Measurements from ENCODE around the gene SPINT2.
"Not testable (repeated sequence)": the region's sequence is repeated elsewhere in the genome, so short reads cannot be mapped to it uniquely, and the experiment has no call there.

The SPINT2 gene

DNA sequence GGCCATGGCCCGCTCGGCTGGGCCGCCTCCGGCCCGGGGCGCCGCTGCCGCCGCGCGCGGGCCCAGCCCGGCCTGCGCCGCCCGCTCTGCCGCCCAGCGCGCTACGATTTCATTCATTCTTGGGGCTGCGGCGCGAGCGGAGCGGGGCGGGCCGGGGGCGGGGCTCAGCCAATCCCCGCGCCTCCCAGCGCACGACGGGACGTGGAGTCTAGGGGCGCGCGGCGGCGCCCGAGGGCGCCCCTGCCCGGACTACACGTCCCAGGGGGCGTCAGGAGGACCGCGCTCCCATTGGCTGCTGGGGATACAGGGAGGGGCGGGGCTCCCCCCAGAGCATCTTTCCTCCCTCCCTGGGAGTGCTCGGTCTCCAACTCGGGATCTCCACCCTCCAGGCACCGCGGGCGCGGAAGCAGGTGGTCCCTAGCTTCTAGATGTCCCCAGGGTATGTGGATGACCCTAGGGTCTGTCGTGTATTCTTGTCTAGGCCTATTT, 34.7 kb upstream of the SPINT2 start:
- Mint-ChIP-seq H3K27ac (no peak overlapping the region), H3K4me3 (peak overlapping the region; percentile 19), H3K4me1 (peaks cover 18% of the 10 kb centered on the region), H3K9me3 (no peaks in the 10 kb centered on the region), H3K27me3 (peaks cover 37% of the 10 kb centered on the region), H3K36me3 (no peaks in the 10 kb centered on the region)

DNA sequence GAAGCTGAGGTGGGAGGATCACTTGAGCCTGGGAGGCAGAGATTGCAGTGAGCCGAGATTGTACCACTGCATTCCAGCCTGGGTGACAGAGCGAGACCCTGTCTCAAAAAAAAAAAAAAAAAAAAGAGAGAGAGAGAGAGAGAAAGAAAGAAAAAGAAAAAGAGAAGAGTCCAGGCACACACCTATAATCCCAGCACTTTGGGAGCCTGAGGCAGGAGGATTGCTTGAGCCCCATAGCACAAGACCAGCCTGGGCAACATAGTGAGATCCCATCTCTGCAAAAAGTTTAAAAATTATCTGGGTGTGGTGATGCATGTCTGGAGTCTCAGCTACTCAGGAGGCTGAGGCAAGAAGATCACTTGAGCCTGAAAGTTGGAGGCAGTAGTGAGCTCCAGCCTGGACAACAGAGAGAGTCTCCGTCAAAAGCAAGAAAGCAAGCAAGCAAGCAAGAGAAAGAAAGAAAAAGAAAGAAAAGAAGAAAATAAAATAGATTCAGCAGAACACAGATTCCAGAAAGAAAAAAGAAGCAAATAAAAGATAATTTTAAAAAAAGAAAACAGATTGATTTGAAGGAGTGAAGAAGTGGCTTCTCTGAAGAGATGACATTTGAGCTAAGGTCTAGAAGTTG, 33.8 kb upstream of the SPINT2 start:
- not testable (repeated sequence) for H3K36me3 Mint-ChIP-seq, H3K9me3 Mint-ChIP-seq, H3K4me3 Mint-ChIP-seq, H3K27ac Mint-ChIP-seq
- Mint-ChIP-seq H3K4me1 (peaks cover 17% of the 10 kb centered on the region), H3K27me3 (peaks cover 33% of the 10 kb centered on the region)

DNA sequence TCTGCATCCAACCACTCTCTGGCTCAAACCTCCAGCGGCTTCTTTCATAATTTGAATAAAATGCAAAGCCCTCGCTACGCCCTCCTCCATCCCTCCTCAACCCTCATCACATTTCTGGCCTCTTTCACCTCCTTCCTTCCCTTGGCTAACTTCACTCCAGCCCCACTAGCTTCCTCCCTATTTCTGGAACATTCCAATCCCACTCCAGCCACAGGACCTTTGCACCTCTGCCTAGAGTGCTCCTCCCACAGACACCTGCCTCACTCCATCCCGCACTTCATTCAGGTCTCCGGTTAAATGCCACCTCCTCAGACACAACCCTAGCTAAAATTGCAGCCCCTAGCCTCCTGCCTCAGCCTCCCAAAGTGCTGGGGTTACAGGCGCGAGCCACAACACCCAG, 32.5 kb upstream of the SPINT2 start:
- no peaks in the 10 kb centered on the region for H3K36me3 Mint-ChIP-seq
- H3K4me1 Mint-ChIP-seq, result peaks cover 12% of the 10 kb centered on the region
- H3K27me3 Mint-ChIP-seq, result peaks cover 26% of the 10 kb centered on the region
- H3K4me3 Mint-ChIP-seq, result no peak overlapping the region
- H3K9me3 Mint-ChIP-seq, result no peaks in the 10 kb centered on the region
- peak overlapping the region; percentile 77 for H3K27ac Mint-ChIP-seq

DNA sequence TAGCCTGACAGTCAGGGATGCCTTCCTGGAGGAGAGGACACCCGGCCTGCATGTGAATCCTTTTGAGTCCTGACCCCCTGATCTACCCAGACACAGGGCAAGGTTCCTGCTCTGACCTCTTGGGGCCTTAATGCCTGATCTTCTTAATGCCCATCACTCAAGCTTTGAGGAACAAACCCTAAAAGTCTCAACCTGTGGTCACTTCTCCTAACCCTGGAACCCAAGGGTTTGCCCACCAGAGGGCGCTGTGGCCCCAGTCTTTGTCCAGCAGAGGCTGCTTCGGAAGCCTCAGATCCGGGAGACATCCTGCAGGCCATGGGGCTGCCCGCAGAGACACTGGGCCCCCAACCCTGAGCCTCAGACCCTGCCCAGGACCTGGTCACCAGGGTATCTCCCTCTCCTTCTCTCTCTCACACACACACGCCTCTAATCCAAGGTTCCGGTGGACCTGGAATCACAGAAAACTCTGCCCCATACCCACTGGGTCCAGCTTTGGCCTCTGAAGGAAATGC, 30.6 kb upstream of the SPINT2 start:
- peaks cover 3% of the 10 kb centered on the region for H3K4me1 Mint-ChIP-seq
- H3K27ac Mint-ChIP-seq, result no peak overlapping the region
- no peaks in the 10 kb centered on the region for H3K36me3 Mint-ChIP-seq
- H3K9me3 Mint-ChIP-seq, result no peaks in the 10 kb centered on the region
- H3K27me3 Mint-ChIP-seq, result peaks cover 19% of the 10 kb centered on the region
- H3K4me3 Mint-ChIP-seq, result no peak overlapping the region

DNA sequence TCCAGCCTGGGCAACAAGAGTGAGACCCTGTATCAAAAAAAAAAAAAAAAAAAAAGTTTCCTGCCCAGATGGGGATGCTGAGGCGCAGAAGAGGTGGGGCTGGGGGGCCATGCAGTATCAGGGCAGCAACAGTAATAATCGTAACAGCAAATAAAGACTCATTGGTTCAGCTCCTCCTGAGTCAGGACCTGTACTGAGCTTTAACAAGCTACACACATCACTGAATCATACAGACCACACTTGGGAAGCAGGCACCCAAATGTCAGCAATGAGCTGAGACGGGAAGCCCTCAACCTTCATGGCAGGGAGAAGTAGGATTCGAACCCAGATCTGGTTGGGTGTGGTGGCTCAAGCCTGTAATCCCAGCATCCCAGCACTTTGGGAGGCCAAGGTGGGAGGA, 29.8 kb upstream of the SPINT2 start:
- peaks cover 17% of the 10 kb centered on the region for H3K27me3 Mint-ChIP-seq
- H3K4me1 Mint-ChIP-seq, result no peaks in the 10 kb centered on the region
- no peaks in the 10 kb centered on the region for H3K9me3 Mint-ChIP-seq
- no peak overlapping the region for H3K27ac Mint-ChIP-seq
- H3K36me3 Mint-ChIP-seq, result no peaks in the 10 kb centered on the region
- H3K4me3 Mint-ChIP-seq, result no peak overlapping the region

DNA sequence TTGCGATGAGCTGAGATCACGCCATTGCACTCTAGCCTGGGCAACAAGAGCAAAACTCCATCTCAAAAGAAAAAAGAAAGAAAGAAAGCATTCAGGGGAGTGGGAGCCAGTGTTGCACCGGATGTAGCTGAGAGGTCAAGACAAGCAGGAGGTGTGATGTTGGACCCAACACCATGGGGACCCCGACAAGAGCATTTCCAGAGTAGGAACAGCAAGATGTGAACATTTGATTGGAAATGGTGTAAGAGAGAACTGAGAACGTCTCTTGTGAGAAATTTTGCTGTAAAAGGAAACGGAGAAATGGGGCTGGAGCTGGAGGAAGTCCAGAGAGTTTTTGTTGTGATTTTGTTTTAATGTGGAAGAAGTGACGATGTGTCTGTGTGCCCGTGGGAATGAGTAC, 24.6 kb upstream of the SPINT2 start:
- no peaks in the 10 kb centered on the region for H3K9me3 Mint-ChIP-seq
- H3K27me3 Mint-ChIP-seq, result no peaks in the 10 kb centered on the region
- no peaks in the 10 kb centered on the region for H3K36me3 Mint-ChIP-seq
- H3K27ac Mint-ChIP-seq, result no peak overlapping the region
- peaks cover 5% of the 10 kb centered on the region for H3K4me1 Mint-ChIP-seq
- no peak overlapping the region for H3K4me3 Mint-ChIP-seq

DNA sequence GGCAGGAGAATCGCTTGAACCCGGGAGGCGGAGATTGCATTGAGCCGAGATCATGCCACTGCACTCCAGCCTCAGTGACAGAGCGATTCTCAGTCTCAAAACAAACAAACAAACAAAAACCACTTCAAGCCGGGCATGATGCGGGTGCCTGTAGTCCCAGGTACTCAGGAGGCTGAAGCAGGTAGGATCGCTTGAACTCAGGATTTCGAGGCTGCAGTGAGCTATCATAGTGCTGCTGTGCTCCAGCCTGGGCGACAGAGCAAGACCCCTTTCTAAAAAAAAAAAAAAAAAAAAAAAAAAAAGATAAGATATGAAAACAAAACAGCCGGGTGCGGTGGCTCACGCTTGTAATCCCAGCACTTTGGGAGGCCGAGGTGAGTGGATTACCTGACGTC, 21.1 kb upstream of the SPINT2 start:
- H3K27ac Mint-ChIP-seq, result no peak overlapping the region
- no peaks in the 10 kb centered on the region for H3K9me3 Mint-ChIP-seq
- peaks cover 5% of the 10 kb centered on the region for H3K4me1 Mint-ChIP-seq
- no peaks in the 10 kb centered on the region for H3K27me3 Mint-ChIP-seq
- no peak overlapping the region for H3K4me3 Mint-ChIP-seq
- no peaks in the 10 kb centered on the region for H3K36me3 Mint-ChIP-seq

DNA sequence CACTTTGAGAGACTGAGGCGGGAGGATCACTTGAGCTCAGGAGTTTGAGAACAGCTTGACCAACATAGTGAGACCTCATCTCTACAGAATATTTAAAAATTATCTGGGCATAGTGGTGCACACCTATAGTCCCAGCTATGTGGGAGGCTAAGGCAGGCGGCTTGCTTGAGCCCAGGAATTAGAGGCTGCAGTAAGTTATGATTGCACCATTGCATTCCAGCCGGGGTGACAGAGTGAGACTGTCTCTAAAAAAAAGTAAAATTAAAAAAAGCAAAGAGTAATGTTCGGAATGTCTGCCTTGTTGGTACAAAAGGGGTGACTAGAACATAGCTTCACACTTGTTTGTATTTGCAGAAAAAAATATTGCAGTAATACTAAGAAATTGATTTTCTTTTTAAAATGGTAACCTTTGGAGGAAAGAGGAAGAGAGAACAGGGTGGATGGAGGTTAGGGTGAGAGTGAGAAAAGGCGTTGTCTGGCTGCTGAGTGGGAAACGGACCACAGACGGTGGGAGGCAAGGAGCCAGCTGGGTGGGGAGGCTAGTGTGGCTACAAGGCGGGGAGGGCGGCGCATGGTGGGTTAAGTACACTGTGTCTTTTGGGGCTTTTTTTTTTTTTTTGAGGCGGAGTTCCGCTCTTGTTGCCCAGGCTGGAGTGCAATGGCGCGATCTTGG, 18.4 kb upstream of the SPINT2 start:
- Mint-ChIP-seq H3K4me3 (no peak overlapping the region), H3K9me3 (no peaks in the 10 kb centered on the region), H3K27ac (no peak overlapping the region), H3K4me1 (peaks cover 5% of the 10 kb centered on the region), H3K36me3 (no peaks in the 10 kb centered on the region), H3K27me3 (no peaks in the 10 kb centered on the region)

DNA sequence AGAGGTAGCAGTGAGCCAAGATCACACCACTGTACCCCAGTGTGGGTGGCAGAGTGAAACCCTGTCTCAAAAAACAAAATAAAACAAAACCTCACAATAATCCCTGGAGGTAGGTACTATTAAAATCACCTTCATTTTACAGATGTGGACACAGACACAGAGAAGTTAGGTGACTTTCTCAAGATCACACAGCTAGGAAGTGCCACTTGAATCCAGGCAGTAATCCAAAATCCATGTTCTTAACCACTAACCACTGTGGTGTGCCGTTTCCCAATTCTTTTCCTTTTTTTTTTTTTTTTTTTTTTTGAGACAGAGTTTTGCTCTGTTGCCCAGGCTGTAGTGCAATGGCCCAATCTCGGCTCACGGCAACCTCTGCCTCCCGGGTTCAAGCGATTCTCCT, 17.2 kb upstream of the SPINT2 start:
- no peak overlapping the region for H3K27ac Mint-ChIP-seq
- H3K9me3 Mint-ChIP-seq, result no peaks in the 10 kb centered on the region
- no peaks in the 10 kb centered on the region for H3K27me3 Mint-ChIP-seq
- no peaks in the 10 kb centered on the region for H3K36me3 Mint-ChIP-seq
- H3K4me3 Mint-ChIP-seq, result no peak overlapping the region
- peaks cover 5% of the 10 kb centered on the region for H3K4me1 Mint-ChIP-seq

DNA sequence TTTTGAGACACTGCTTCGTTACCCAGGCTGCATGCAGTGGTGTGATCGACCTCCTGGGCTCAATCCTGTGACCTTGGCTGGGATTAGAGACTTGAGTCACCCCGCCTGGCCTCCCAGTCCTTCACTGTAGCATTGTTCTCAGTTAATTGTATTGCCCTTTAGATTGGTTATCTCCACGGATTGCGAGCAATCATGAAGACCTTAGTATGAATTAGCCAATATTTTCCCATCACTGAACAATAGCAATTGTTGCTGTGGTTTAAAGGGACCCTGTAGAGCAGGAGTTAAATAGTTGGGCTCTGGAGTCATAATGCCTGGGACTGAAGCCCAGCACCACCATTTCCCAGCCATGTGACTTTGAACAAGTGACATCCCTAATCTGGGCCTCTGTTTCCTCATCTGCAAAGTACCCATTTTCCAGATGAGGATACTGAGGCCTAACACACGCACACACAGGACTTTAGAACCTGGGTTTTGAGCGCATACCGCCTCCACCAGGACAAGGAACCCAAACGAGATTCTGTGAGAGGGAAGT, 16.6 kb upstream of the SPINT2 start:
- Mint-ChIP-seq H3K27me3 (peaks cover 2% of the 10 kb centered on the region), H3K4me3 (no peak overlapping the region), H3K9me3 (no peaks in the 10 kb centered on the region), H3K27ac (no peak overlapping the region), H3K4me1 (peaks cover 5% of the 10 kb centered on the region), H3K36me3 (no peaks in the 10 kb centered on the region)

DNA sequence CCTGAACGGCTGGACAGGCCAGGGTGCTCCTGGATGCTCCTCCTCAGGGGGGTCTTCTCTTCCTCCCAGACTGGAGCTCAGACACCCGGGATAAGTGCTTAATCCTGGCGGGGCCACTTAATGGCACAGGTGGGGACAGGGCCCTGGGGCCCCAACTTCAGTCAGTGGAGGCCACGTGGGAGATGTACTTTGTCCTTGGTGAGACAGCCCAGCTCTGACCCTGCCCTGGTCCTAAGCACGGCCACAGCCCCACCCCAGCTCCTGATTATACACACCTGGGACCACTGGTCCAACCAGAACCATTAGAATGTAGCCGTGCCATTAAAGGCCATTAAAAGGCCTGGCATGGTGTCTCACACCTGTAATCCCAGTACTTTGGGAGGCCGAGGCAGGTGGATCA, 16.0 kb upstream of the SPINT2 start:
- Mint-ChIP-seq H3K27ac (no peak overlapping the region), H3K4me1 (peaks cover 5% of the 10 kb centered on the region), H3K27me3 (peaks cover 2% of the 10 kb centered on the region), H3K9me3 (no peaks in the 10 kb centered on the region), H3K4me3 (no peak overlapping the region), H3K36me3 (no peaks in the 10 kb centered on the region)

DNA sequence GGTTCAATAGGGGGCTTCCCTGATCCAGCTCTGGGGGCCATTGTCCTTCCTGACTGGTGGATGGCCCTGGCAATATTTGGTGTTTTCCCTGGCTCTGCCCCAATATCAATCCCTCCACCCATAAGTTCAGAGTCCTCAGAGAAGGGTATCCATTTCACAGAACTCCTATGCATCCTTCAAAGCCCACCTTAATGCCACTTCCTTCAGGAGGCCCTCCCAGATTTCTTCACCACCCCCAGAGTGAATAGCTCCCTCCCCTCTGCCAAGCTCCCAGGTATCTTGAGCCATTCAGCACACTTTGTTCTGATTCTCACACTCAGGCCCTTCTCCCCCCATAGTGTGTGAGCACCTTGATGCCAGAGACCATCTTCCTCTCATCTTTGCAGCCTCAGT, 13.9 kb upstream of the SPINT2 start:
- Mint-ChIP-seq H3K27ac (no peak overlapping the region), H3K9me3 (no peaks in the 10 kb centered on the region), H3K4me1 (no peaks in the 10 kb centered on the region), H3K4me3 (no peak overlapping the region), H3K27me3 (peaks cover 7% of the 10 kb centered on the region), H3K36me3 (no peaks in the 10 kb centered on the region)

DNA sequence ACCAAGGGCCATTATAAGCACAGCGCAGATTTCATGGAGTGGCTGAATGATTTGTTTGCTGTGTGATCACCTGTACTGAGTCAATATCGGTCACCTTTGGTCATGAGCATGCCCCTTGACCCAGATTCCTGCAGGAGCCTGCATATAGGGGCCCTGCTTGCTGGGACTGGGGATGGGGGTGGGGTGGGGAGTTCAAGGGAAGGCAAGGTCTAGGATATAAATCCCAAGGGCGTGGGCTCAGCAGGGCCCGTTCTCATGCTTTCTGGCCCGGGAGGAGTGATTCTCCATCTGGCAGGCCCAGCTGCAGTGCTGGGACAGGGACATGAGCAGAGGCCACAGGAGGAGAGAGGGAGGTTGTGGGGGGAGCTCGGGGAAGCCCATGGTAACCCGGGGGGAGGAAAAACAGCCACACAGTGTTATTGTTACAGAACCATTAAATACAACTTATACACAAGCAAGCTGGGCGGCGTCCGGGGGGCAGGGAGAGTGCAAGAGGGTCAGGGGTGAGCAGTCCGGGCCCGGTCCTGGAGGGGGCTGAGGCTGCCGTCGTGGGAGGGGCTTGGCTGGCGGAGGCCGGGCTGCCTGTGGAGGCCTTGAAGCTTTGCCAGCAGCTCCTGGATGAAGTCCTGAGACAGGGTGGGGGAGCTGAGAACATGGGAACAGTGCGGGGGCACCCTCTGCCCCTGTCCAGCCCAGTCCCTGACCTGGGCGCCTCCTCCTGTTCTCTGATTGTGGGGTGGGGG, 13.4 kb upstream of the SPINT2 start:
- no peaks in the 10 kb centered on the region for H3K36me3 Mint-ChIP-seq
- no peaks in the 10 kb centered on the region for H3K9me3 Mint-ChIP-seq
- no peaks in the 10 kb centered on the region for H3K4me1 Mint-ChIP-seq
- peaks cover 11% of the 10 kb centered on the region for H3K27me3 Mint-ChIP-seq
- no peak overlapping the region for H3K27ac Mint-ChIP-seq
- no peak overlapping the region for H3K4me3 Mint-ChIP-seq

DNA sequence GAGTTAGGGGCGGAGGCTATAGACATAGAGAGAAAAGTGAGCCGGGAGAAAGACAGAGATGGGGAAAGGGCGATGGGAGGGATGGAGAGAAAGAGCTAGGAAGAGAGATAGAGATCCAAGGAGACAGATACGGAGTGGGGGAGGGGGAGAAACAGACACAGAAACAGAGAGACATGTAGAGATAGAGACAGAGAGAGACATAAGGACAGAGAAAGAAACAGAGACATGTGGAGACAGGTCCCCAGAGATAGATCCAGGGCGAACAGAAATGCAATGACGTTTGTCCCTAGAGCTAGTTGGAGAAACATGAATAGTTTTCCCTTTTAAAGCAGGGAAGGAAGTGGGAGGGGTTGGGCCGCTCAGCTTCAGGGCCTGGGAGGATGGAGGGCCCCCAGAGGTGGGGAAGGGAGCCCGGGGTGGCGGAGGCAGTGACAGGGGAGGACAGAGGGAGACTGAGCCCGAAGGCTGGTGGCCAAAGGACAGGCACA, 12.8 kb upstream of the SPINT2 start:
- Mint-ChIP-seq H3K27me3 (peaks cover 11% of the 10 kb centered on the region), H3K9me3 (no peaks in the 10 kb centered on the region), H3K27ac (no peak overlapping the region), H3K4me3 (no peak overlapping the region), H3K36me3 (no peaks in the 10 kb centered on the region), H3K4me1 (no peaks in the 10 kb centered on the region)

DNA sequence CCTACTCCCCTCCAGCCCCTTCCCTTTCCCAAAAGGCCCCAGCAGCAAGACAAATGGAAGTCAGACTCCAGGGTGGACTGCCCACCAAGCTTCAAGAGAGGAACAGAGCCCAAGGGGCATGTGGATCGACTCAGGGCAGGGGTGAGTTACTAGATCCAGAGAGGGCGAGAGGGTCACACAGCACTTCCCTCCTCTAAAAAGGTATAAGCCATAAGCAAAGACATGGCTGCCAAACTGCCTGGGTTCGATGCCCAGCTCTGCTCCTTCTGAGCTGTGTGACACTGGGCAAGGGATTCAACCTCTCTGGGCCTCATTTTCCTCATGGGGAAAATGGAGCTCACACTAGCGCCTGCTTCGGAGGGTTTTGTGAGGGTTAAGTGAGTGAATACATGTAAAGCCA, 12.0 kb upstream of the SPINT2 start:
- H3K36me3 Mint-ChIP-seq, result no peaks in the 10 kb centered on the region
- peaks cover 19% of the 10 kb centered on the region for H3K27me3 Mint-ChIP-seq
- no peaks in the 10 kb centered on the region for H3K9me3 Mint-ChIP-seq
- H3K27ac Mint-ChIP-seq, result no peak overlapping the region
- H3K4me1 Mint-ChIP-seq, result no peaks in the 10 kb centered on the region
- H3K4me3 Mint-ChIP-seq, result no peak overlapping the region
